Measurements from ENCODE around the gene ZNF598.

Gene ZNF598

GRCh38 chr16:1975432-1976215 lies 34.0 kb downstream of the ZNF598 start:
- Mint-ChIP-seq H3K9me3 (no peaks in the 10 kb centered on the region), H3K4me1 (peaks cover 20% of the 10 kb centered on the region), H3K27ac (no peak overlapping the region), H3K27me3 (ENCODE audit: low read depth, poor library complexity) (peaks cover 32% of the 10 kb centered on the region), H3K4me3 (no peak overlapping the region), H3K36me3 (ENCODE audit: low read depth) (peaks cover 5% of the 10 kb centered on the region)
- TF ChIP-seq CTCF (IDR thresholded peaks at IDR 0.05) = no peak
- no peak for DNase-seq

- Mint-ChIP-seq H3K4me1 (peaks cover 20% of the 10 kb centered on the region), H3K27ac (no peak overlapping the region), H3K36me3 (ENCODE audit: low read depth) (peaks cover 5% of the 10 kb centered on the region), H3K4me3 (peak overlapping the region; percentile 13), H3K9me3 (no peaks in the 10 kb centered on the region), H3K27me3 (ENCODE audit: low read depth, poor library complexity) (peaks cover 20% of the 10 kb centered on the region)
- no peak for TF ChIP-seq CTCF (IDR thresholded peaks at IDR 0.05)
- DNase-seq = no peak
These were observed 35.2 kb downstream of the ZNF598 start for GRCh38 chr16:1974157-1975070.

- no peak for DNase-seq
- Mint-ChIP-seq H3K4me1 (peaks cover 20% of the 10 kb centered on the region), H3K9me3 (no peaks in the 10 kb centered on the region), H3K36me3 (ENCODE audit: low read depth) (peaks cover 5% of the 10 kb centered on the region), H3K4me3 (no peak overlapping the region), H3K27me3 (ENCODE audit: low read depth, poor library complexity) (peaks cover 15% of the 10 kb centered on the region), H3K27ac (no peak overlapping the region)
- TF ChIP-seq CTCF (IDR thresholded peaks at IDR 0.05) = no peak
These were observed 36.0 kb downstream of the ZNF598 start for GRCh38 chr16:1973461-1974156.

- no peak for TF ChIP-seq CTCF (IDR thresholded peaks at IDR 0.05)
- Mint-ChIP-seq H3K27me3 (ENCODE audit: low read depth, poor library complexity) (peaks cover 7% of the 10 kb centered on the region), H3K4me1 (peaks cover 20% of the 10 kb centered on the region), H3K4me3 (peak overlapping the region; percentile 95), H3K36me3 (ENCODE audit: low read depth) (peaks cover 2% of the 10 kb centered on the region), H3K27ac (no peak overlapping the region), H3K9me3 (no peaks in the 10 kb centered on the region)
- DNase-seq = peak; percentile 55
These were observed 37.1 kb downstream of the ZNF598 start for GRCh38 chr16:1972490-1972877.

GRCh38 chr16:1971796-1972489 lies 37.7 kb downstream of the ZNF598 start, which contains the start of gene TBL3:
TSS of gene TBL3 (plus strand) at chr16:1972053. CDS start at chr16:1972165, 112 bp downstream.
- Mint-ChIP-seq H3K27me3 (ENCODE audit: low read depth, poor library complexity) (peaks cover 8% of the 10 kb centered on the region), H3K36me3 (ENCODE audit: low read depth) (no peaks in the 10 kb centered on the region), H3K4me3 (peak within 1 kb of the TSS; percentile 95), H3K9me3 (no peaks in the 10 kb centered on the region), H3K27ac (peak within 1 kb of the TSS; percentile 96), H3K4me1 (peaks cover 20% of the 10 kb centered on the region)
- no peak for TF ChIP-seq CTCF (IDR thresholded peaks at IDR 0.05)
- peak; percentile 94 for DNase-seq

Measured in nephron progenitor cell (in vitro differentiated cells).